NCI-H1436 treated with DMSO at 0.1 percent for 48 hours (cell line): Measurements from ENCODE around the gene GRHL1.

Experiments used
- DNase-seq: peaks from one replicate; lab custom pipeline; 2025; lab: John Stamatoyannopoulos, UW

Gene GRHL1

DNA sequence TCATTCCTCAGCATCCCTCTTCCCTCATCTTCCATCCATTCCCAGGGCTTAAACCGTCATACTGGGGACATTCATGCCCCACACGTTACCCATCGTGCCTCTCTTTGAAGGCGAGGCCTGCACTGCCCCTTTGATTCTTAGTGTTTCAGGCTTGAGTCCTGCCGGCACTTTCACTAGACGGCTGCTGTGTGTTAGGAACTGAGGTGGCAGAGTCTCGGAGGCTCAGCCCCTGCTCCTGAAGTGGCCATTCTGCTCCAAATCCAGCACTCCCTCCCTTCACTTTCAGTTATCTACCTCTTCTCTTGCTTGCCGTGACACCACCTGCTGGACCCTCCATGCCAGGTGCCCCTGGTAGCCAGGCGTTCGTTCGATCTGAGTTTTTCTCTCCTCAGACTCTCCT, 43.0 kb downstream of the GRHL1 start:
- no peak for DNase-seq

DNA sequence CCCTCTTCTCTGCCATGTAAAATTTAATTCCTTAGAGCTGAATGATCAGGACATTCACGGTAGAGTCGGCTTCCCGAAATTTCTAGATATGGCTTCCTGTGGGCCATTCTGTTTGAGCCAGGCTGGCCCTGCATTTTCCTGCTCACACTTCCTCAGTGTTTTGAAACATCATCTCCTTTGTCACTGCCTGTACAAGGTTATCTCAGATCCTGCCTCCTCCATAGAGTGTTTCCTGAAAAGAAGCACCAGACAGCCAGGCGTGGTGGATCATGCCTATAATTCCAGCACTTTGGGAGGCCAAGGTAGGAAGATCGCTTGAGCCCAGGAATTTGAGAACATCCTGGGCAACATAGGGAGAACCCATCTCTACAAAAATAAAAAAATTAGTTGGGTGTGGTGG, 43.6 kb downstream of the GRHL1 start:
- no peak for DNase-seq

DNA sequence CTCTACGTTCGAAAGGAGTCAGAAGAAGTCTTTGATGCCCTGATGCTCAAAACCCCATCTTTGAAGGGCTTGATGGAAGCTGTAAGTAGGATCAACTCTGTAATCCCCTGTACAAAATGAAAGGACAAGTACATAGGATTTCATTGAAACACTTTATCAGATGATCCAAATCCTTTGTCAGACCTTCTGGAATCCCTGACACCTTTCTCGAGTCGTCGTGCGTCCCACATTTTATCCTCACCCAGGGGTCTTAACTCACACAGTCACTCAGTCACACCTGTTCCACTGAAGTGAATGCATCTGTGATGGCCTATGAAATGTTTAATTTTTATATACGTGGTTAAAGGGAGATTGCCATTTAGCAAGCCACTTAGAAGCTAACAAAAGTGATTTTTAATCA, 44.8 kb downstream of the GRHL1 start:
- no peak for DNase-seq

DNA sequence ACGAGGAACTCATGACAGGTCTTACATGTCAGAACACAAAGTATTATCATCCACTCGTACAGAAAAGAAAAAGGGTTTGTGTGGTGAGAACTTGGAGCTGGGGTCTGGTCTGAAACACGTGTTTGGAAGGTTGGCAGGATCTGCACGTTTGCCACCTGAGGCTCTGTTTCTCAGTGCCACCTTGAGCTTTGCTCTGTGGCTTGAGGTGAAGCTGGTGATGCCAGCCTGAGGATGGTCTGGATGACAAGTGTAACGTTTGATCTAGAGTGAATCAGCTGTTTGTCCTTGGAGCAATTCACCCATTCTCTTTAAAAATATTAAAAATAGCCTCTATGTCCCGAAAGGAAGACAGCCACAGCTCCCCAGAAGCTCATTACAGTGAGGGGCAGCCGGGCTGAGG, 46.4 kb downstream of the GRHL1 start:
- no peak for DNase-seq

DNA sequence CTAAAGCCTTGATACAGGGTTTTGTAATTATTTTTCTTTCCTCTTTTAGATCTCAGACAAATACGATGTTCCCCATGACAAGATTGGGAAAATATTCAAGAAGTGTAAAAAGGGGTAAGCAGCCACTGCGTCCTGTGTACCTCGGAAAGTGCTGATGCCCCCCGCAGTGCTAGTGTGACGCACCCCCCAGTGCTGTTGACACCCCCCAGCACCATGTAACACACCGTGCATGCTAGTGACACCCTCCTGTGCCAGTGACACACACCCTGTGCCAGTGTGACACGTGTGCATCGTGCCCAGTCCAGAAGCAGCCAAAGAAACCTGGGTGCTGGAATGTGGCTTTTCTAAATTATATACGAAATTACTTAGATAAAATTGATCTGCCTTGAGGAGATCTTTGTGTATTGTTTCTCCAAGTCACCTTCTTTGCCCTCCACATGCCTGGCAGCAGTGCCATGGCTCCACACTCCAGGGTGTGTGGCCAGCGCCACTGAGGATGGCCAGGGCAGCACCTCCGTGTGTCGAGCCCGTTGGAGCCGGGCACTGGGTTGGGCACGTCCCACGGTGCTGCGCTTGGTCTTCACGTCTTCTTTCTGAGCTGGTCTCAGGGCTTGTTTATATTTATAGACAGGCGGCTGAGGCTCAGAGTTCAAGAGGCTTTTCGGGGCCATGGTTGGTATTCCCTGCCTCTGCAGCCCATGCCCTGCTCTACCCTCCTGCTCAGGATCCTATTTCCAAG, 47.6 kb downstream of the GRHL1 start:
- no peak for DNase-seq

DNA sequence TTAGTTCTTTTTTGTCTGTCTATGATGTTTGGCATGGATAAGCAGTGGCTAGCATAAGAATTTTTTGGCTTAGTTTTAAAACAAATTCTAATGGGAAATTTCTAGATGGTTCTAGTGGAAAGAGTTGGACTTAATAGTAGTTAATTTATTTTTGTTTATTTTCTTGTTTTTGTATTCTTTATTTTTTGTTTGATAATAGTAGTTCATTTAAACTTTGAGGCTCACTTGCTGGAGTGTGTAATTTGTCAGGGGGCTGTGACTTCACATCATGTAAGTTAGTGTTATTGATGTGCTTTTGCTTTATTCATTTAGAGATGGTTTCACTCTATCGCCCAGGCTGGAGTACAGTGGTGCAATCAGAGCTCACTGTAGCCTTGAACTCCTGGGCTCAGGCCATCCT, 48.2 kb downstream of the GRHL1 start:
- no peak for DNase-seq

DNA sequence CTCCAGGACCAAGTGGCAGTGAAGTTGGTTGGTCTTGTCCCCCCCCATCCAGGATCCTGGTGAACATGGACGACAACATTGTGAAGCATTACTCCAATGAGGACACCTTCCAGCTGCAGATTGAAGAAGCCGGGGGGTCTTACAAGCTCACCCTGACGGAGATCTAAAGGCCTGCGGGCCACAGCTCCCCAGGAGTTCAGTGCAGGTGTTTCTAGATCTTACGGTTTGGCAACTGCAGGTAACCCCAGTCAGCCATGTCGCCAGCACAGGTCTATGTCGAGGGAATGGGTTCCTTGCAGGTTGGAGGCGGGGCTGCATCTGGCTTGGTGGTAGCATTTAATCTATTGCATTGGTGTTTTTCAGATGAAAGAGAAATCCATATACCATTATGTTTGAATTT, 49.0 kb downstream of the GRHL1 start:
- DNase-seq, result no peak

DNA sequence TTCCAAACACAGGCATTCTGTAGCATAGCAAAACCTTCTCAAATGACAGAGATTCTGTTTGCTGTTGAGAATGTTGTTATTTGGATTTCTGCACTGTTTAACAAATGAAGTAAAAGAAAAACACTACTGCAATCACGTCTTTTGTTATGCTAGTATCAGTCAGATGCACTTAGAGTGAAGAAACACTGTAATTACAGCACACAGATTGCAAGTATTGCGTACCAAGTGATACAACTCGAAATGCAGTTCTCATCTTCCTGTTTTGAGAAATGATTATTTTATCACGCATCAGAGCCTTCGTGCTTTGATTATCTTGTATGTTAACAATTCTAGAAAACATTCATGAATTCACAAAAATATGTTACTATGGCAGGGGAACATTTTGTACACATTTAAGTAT, 50.1 kb downstream of the GRHL1 start:
- no peak for DNase-seq

DNA sequence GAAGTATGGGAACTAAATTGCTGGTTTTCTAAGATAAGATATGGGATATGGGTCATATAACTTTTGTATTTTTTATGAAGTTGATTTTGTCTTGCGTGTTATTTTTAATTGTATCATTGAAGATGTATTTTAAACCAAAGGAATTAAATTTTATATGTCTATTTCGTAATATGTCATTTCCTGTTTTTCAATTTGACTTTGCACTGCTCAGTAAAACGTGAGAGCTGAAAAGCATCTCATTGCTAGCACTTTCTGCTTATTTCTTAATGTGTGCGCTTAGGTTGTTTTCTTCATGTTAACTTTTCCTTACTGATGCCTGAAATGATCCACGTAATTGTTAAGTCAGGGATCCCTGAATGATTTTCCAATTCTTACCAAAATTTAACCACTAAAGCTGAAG, 50.6 kb downstream of the GRHL1 start:
- DNase-seq, result no peak

DNA sequence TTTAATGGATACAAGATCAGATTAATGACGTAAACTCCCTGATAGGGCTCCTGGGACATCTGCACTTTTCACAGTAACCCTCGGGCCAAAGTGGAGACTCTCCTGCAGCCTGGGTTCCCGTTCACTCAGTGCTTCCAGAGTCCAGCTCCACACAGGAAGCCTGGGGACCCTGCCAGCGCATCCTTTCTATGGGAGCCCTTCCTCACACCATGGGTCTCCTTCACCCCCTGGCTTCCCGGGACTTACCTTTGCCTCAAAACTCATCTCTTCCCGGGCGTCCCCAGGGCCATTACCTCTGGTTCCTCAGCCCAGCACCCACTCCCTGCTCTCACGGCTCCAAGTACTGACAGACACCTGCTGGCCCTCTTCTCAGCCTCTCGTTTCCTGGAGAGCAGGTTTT, 51.2 kb downstream of the GRHL1 start:
- no peak for DNase-seq

DNA sequence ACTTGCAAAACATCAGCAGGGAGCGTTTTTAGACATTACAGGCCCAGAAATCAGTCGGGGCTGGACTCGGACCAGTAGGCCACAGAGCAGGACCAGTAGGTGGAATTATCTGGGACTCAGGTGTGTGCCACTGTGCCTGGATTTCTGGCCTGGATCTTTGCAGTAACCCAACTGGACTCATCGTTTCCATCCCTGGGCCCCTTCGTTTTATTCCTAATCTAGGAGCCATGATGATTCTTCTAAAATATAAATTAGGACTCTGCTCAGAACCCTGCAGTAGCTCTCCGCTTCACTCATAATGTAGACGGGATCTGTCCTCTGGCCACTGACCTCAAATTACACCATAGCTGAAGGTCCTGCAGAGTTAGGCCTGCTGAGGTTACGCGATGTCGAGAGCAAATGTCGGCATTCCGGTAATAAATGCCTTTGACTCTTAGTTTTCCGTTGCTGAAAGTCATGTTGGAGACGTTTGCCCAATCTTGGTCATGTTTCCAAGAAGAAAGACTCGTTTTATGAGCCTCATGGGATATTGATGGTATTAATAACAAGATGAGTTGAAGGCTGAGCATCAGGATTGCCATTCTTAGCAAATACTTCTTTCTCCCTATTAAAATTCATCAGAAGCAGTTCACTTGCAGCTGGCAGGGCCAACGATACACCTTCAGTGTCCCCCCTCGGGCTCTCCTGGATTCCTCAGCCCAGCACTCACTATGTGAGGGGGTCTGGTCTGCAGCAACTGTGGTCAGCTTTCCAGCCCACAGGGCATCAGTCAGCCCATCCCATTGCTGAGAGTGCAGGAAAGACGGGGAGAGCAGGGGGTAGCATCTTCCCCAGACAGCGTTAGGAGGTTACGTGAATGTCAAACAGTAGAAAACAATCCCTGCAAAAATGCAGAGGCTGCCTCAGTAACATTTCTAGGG, 52.0 kb downstream of the GRHL1 start:
- no peak for DNase-seq

DNA sequence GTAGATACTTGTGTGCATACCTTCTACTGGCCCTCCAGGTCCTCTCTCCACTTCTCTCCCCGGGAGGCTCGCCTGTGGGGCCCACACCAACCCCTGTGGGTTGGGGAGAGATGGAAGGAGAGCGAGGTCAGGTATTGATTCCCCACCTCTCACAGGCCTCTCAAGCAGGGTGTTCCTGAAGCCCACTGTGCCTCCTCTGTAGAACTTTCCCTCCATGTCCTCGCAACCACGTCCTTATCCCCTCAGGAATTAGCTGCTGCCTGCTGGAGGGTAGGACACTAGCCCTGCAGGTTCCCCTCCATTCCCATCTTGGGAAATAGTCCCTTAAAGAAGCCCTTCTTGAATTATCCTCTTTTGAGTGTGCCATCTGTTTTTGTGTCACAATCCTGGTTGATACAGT, 52.9 kb downstream of the GRHL1 start:
- DNase-seq, result no peak

DNA sequence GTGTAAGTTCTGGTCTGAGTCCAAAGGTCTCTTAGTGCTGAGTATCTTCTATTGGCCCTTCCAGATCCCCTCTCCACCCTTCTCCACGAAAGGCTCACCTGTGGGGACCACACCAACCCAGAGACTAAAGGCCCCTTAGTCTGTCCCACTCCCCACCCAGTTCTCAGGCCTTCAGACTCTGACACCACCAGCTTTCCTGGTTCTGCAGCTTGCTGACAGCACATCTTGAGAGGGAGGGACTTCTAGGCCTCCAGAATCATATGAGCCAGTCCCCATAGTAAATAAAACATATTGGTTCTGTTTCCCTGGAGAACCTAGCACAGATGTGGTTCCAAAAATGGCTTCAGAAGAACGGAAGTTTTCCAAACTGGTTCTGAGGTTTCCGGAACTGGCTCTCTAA, 53.3 kb downstream of the GRHL1 start:
- no peak for DNase-seq

DNA sequence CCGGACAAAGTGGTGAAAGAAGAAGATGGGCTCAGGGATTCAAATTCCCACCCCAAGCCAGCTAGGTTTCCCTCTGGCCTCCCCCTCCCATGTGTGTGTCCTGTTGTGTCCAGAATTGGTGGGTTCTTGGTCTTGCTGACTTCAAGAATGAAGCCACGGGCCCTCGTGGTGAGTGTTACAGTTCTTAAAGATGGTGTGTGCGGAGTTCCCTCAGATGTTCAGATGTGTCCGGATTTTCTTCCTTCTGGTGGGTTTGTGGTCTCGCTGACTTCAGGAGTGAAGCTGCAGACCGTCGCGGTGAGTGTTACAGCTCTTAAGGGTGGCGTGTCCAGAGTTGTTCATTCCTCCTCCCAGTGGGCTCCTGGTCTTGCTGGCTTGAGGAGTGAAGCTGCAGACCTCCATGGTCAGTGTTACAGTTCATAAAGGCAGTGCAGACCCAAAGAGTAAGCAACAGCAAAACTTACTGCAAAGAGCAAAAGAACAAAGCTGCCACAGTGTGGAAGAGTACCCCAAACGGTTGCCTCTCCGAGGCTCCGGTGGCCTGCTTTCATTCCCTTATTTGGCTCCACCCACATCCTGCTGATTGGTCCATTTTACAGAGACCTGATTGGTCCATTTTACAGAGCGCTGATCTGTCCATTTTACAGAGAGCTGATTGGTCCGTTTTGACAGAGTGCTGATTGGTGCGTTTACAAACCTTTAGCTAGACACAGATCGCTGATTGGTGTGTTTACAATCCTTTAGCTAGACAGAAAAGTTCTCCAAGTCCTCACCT, 54.2 kb downstream of the GRHL1 start:
- no peak for DNase-seq

DNA sequence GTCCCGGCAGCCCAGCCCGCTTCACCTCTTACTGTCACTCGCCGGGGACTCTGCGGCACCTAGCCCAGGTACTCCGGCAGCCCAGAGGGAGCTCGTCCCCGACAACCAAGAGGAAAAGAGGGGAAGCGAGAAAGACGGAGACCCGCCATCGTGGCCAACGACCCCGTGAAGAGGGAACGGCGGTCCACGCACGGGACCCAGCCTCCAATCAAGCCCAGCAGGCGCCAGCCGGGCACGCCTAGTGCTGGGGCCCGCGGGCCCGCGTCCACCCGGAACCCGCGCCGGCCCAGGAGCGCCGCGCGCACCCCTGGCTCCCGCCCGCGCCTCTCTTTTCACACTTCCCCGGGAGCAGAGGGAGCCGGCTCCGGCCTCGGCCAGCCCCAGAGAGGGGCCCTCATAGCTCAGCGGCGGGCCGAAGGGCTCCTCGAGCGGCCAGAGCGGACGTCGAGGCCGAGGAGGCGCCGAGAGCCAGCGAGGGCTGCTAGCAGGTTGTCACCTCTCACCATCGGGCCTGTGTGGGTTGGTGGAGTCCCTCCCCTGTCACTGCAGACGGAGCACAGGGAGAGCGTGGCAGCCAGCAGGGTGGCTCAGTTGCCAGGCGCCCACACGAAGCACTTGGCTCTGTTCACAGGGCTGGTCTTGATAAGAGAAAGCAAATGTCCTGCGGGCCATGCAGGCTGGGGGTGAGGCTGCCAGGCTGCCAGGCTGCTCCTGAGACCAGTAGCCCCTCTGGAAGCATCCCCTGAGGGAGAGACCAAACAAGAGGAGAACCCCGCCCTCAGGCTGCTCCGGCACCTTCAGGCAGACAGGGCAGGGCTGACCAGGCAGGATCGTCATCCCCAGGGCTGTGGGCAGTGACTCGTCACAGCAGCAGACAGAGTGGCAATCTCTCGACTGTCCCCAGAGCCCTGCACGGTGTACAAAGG, 55.0 kb downstream of the GRHL1 start:
- DNase-seq, result no peak

DNA sequence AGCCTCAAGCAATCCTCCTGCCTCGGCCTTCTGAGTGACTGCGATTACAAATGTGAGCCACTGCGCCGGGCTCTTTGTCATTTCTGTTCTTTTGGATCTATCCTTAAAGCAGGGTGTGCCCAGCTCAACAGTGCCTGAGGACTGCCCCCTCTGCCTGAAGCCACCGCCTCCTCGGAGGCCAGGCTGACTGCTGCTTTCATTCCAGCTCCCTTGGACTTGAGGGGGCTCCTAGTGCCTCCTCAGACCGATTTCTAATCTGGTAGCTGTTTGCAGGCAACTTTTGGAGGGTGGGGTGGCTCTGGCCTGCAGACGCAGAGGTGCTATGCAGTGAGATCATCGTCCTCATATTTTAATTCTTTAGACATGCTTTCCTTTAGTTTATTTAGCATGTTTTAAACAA, 55.9 kb downstream of the GRHL1 start:
- DNase-seq, result no peak

DNA sequence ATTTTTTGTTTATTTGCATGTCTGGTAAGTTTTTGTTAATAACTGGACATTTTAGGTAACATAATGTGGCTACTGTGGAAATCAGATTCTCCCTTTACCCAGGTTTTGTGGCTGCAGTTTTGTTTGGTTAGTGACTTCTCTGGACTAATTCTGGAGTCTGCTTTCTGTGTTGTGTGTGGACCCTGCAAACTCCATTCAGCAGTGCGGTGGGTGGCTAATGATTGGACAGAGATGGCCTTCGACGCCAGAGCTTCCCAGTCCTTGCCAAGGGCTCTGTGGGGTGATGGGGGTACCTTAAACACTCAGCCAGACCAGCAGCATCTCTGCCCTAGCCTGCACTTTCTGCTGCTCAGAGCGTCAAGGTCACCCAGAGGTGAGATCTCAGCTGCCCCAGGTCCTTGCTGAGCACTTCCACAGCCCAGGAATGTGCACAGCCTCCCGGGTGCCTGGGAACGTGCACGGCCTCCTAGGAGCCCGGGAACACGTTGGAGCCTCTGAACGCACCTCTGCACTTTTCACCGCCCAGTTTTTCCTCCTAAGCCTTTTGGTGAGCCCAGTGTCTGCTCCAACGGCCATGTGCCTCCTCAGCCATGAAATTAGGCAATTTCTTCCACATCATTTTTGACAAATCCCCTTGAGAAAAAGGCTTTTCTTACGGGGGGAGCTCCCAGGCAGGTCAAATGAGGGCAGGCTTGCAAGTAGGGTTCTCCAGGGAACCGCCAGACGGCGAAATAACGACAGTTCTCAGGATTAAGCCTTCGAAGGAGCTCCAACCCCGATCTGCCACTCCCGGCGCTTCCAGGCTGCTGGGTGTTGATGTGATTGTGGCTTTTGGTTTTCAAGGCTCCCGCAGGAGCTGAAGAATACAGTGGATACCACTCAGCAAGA, 56.7 kb downstream of the GRHL1 start:
- no peak for DNase-seq

DNA sequence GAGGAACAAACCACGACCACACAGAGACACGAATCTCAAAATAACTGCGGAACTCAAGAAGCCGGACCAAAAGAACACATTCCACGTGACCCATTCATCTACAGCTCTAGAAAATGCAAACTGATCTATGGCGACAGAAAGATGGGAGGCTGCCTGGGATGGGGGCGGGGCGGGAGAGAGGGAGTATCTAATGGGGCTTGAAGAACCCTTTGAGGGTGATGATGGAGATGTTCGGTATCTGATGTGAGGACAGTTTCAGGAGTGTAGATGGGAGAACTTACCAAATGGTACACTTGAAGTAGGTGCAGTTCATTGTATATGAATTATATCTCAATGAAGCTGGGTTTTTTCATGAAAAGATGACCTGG, 57.3 kb downstream of the GRHL1 start:
- DNase-seq, result no peak

DNA sequence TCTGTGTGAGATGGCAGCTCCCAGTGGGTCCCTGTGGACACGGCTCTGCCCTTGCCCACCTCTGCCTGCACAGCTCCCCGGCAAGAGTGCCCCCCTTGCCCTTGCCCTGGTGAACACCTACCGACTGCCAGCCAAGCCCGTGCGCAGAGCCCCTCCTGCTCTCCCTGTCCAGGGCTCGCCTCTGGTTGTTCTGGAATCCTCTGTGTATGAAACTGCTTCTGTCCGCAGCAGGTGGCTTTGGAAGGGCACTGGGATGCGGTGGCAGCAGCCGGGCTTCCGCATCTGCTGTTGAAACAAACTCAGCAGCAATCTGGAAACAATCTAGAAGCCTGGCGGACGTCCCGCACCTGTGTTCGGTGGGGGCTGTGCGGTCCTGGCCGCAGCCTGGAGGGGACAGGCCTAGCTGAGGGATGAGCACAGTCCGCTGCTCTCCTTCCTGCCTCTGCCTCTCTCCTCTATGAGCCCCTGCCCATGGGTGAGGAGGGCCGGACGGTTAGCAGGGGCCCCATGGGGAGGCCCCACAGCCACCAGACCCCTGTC, 57.8 kb downstream of the GRHL1 start:
- no peak for DNase-seq
